Parathyroid adenoma (tissue), 2 donors: Measurements from ENCODE around the gene MRPS23.

ENCODE experiments used
- H2AFZ ChIP-seq: fragments of 300-600 bp; sonication (generic); one replicate; pipeline ENCODE4 v1.7.0; 2017; ENCODE audit warnings: antibody characterized with exemption, mild to moderate bottlenecking
- H3K27ac ChIP-seq: fragments of 300-600 bp; sonication (generic); one replicate; pipeline ENCODE4 v1.7.0; 2017
- H3K27me3 ChIP-seq: fragments of 300-600 bp; sonication (generic); one replicate; pipeline ENCODE4 v1.7.0; 2017; ENCODE audit warnings: low read length; ENCODE audit not compliant: control insufficient read depth, insufficient read depth
- H3K36me3 ChIP-seq: fragments of 300-600 bp; sonication (generic); one replicate; pipeline ENCODE4 v1.7.0; 2017; ENCODE audit warnings: low read length; ENCODE audit not compliant: control insufficient read depth, insufficient read depth
- H3K4me1 ChIP-seq: fragments of 300-600 bp; sonication (generic); one replicate; pipeline ENCODE4 v1.7.0; 2017; ENCODE audit warnings: control low read depth
- H3K4me2 ChIP-seq: fragments of 300-600 bp; sonication (generic); one replicate; pipeline ENCODE4 v1.7.0; 2017; ENCODE audit warnings: low read length
- H3K4me3 ChIP-seq: fragments of 300-600 bp; sonication (generic); one replicate; pipeline ENCODE4 v1.7.0; 2017; ENCODE audit warnings: low read depth, low read length
- H3K79me2 ChIP-seq: fragments of 300-600 bp; sonication (generic); one replicate; pipeline ENCODE4 v1.7.0; 2017; ENCODE audit warnings: control low read depth
- H3K9ac ChIP-seq: fragments of 300-600 bp; sonication (generic); one replicate; pipeline ENCODE4 v1.7.0; 2017; ENCODE audit warnings: mild to moderate bottlenecking
- H3K9me3 ChIP-seq: fragments of 300-600 bp; sonication (generic); one replicate; pipeline ENCODE4 v1.7.0; 2017; ENCODE audit warnings: low read length; ENCODE audit not compliant: control insufficient read depth
- TF ChIP-seq, protein P1 (sequence below): fragments of 300-600 bp; sonication (generic); IDR thresholded peaks from one replicate; pipeline ENCODE4 v1.7.0; 2017; ENCODE audit warnings: antibody characterized with exemption, mild to moderate bottlenecking
- donor health status: primary hyperparathyroidism.

Gene MRPS23

GRCh38 chr17:57785022-57785421, 64.8 kb downstream of the MRPS23 start:
- no peaks in the 10 kb centered on the region for H3K27me3 ChIP-seq

More at GRCh38 chr17:57785022-57785421, 64.8 kb downstream of the MRPS23 start:
- H3K9ac ChIP-seq = no peak overlapping the region
- no peaks in the 10 kb centered on the region for H3K79me2 ChIP-seq
- H3K27ac ChIP-seq = no peak overlapping the region
- H3K4me3 ChIP-seq = no peak overlapping the region
- no peak overlapping the region for H2AFZ ChIP-seq
- TF ChIP-seq, protein P1, sequence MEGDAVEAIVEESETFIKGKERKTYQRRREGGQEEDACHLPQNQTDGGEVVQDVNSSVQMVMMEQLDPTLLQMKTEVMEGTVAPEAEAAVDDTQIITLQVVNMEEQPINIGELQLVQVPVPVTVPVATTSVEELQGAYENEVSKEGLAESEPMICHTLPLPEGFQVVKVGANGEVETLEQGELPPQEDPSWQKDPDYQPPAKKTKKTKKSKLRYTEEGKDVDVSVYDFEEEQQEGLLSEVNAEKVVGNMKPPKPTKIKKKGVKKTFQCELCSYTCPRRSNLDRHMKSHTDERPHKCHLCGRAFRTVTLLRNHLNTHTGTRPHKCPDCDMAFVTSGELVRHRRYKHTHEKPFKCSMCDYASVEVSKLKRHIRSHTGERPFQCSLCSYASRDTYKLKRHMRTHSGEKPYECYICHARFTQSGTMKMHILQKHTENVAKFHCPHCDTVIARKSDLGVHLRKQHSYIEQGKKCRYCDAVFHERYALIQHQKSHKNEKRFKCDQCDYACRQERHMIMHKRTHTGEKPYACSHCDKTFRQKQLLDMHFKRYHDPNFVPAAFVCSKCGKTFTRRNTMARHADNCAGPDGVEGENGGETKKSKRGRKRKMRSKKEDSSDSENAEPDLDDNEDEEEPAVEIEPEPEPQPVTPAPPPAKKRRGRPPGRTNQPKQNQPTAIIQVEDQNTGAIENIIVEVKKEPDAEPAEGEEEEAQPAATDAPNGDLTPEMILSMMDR = no peak
- peaks cover 3% of the 10 kb centered on the region for H3K4me1 ChIP-seq
- H3K4me2 ChIP-seq = no peak overlapping the region
- H3K36me3 ChIP-seq = no peaks in the 10 kb centered on the region
- H3K9me3 ChIP-seq = no peaks in the 10 kb centered on the region
